Measurements from ENCODE around the gene CXCL9.
A peak's percentile ranks its signal among the peaks of the same experiment; 100 is the strongest.
"Not testable (repeated sequence)": the region's sequence is repeated elsewhere in the genome, so short reads cannot be mapped to it uniquely, and the experiment has no call there.

The CXCL9 gene

DNA sequence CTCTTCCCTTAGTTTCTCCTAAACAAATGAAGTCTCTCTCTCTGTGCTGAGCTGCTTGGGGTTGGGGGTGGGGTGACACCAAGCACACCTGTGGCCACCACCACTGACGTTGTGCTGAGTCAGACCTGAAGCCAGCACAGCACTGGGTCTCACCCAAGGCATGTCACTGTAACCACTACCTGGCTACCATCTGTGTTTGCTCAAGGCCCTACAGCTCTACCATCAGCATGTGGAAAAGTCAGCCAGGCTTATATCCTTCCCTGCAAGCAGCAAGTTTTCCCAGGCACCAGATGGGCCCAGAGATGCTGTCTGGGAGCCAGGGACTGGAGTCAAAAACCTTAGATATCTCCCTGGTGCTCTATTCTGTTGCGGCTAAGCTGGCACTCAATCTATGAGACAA is 9.1 kb upstream of the CXCL9 start:
- no peak overlapping the region for H3K4me3 ChIP-seq (ENCODE audit: low read length)
- no peak for DNase-seq (ENCODE audit: low read depth, low spot score)

DNA sequence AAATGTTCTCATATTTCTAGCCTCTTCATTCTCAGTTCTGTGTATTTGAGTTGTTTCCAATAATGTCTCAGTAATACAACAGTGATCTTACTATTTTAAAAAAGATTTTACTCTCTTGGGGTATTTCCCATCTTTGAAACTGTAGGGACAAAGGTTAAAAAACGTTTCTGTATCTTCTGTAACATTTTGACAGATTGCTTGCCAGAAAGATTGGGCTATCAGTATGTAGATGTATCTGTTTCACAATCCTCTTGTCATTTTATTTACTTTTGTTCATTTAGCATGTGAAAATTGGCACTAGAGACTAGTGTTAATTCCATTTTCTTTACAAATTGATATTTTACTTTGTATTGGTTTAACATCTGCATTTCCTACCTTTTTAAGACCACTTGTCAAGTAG is 6.2 kb upstream of the CXCL9 start:
- DNase-seq (ENCODE audit: low read depth, low spot score) = no peak
- H3K4me3 ChIP-seq (ENCODE audit: low read length) = no peak overlapping the region

DNA sequence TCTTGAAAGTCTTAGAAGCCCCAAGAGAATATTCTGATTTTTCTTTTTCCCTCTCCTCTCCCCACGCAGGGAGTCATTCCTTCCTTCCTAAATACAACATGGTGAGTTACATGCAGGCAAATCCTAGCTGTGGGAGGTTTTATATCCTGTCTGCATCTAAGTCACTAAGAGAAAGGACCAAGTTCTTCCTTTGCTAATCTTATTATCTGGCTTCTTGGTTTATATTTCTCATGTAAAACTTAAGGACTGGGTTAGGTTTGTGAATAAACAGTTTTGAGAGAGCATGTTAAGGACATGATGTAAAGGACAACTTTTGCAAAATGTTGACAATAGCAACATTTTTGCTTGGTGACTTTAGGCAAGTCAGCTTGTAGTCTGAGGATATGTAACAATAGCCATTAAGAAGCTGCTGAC is 5.1 kb upstream of the CXCL9 start:
- H3K4me3 ChIP-seq (ENCODE audit: low read length) = no peak overlapping the region
- no peak for DNase-seq (ENCODE audit: low read depth, low spot score)

DNA sequence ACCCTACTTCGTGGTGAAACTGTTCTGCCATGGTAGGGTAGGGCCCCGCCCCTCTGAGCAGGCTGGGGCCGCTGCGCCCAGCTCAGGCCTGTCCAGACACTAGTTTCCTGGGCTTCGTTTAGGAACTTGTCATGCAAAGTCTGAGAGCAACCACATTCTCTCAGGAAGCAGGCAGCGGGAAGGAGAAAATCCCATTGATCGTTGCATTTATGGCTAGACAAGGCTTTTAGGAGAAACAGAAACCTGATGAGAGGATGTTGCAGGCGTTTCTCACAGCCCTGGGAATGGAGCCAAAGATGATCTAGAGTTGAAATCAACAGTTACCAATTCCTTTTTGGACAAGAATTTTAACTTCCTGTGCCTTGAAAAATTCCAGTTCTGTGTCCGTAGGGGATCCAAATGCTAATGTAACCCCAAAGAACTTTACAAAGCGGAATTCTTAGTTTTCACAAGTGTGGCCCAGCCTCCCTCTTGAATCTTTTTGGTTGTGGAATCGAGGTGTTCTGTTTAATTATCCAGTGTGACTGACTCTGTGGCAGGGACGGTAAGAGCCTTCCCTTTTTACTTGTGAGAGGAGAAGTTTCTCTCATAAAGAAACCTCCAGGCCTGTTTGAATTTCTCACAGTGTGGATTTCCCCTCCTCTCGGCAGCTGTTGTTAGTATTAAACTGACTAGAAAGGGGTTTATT is 4.5 kb upstream of the CXCL9 start:
- DNase-seq (ENCODE audit: low read depth, low spot score) = no peak
- no peak overlapping the region for H3K4me3 ChIP-seq (ENCODE audit: low read length)

DNA sequence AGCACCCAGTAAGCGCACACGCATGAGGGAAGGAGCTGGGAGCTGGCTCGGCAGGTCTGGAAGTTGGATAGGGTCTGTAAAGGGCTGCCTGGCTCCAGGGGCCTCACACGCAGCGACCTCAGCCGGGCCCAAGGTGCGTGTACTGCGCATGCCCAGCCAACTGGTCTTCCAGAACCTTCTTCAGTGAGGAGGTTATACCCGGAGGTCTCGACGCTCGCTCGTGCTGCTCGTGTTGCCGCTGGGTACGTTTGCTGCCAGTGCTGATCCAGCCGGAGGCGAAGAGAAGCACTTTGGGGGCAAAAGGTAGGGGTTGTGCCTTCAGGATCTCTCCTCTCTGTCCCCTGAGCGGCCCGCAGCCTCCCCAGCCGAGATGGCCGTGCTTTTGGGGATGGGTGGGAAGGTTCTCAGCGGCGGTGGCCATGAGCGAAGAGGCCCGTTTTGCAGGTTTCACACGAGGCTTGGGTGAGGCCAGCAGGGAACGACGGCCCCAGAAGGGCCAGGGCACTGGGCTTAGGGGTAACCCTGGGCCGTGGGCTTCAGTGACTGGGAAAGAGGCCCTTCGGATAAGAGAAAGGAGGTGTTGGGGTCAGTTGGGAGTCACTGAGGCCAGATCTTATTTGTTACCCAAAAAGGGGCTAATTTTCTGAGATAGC is 3.8 kb upstream of the CXCL9 start:
- H3K4me3 ChIP-seq (ENCODE audit: low read length) = no peak overlapping the region
- no peak for DNase-seq (ENCODE audit: low read depth, low spot score)

DNA sequence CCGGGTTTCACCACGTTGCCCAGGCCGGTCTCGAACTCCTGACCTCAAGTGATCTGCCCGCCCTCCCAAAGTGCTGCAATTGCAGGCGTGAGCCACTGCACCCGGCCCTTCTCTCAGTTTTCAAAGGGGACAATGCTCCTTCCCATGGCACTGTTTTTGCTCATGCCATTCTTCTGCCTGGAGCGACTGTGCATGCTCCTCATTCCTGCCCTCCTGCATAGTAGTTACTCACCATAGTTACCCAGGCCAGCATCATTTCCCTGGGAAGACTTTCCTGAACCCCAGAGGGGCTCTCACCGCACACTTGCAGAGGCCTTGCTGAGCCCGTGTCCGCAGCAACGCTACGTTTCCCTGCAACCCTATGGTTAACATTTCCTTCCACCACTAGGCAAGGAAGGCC is 3.3 kb upstream of the CXCL9 start:
- H3K4me3 ChIP-seq (ENCODE audit: low read length) = no peak overlapping the region
- DNase-seq (ENCODE audit: low read depth, low spot score) = no peak

DNA sequence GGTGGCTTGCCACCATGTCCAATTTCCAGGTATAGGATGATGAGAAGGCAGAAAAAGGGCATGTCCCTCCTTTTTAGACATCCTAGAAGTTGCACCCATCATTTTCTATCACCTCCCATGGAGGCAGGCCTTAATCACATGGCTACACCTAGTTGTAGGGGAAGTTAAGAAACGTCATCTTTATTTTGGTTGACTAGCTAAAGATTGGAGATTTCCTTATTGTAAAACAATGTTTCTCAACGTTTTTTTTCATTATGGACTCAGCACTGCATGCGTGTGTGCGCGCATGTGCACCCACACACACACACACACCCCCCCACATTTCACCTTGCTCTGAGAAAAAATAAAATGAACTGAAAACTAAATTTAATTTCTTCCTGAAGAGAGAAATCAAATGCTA is 2.0 kb upstream of the CXCL9 start:
- no peak overlapping the region for H3K4me3 ChIP-seq (ENCODE audit: low read length)
- DNase-seq (ENCODE audit: low read depth, low spot score) = no peak

DNA sequence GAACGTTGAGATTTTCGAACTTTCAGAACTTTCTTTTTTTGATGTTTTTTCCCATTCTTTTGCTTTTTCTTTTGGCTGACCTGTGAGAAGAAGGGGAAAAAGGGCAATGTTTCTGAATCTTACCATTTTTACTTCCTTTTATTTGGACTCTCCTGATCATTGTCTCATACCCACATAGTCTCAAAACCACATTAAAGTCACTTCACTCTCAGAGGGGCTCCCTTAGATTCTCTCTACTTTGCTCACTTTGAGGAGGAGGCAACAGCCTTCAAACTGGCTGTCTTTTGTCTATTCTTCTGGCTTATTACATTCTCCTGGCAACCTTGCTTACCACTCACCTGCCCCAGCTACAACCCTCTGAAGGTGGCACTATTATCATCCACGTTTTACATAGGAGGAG is 3.7 kb downstream of the CXCL9 start:
- H3K4me3 ChIP-seq (ENCODE audit: low read length) = no peak overlapping the region
- DNase-seq (ENCODE audit: low read depth, low spot score) = peak; percentile 15

DNA sequence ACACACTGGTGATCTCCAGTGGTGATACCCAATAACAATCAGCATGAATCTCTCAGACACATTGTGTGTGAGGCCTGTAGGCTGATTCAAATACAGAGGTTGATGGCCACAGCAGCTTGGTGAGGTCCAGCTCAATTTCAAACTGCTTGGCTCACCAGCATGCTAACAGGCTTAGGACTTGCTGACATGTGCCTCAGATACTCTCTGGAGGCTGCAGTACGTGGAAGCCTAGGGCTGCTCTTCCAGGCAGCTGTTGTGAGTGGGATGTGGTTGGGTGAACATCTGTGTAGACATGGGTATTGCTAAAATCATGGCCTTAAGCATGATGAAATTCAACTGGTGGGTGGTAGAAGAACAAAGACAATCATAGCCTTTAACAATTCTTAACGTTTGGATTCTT is 4.3 kb downstream of the CXCL9 start:
- peak; percentile 44 for DNase-seq (ENCODE audit: low read depth, low spot score)
- H3K4me3 ChIP-seq (ENCODE audit: low read length) = no peak overlapping the region

DNA sequence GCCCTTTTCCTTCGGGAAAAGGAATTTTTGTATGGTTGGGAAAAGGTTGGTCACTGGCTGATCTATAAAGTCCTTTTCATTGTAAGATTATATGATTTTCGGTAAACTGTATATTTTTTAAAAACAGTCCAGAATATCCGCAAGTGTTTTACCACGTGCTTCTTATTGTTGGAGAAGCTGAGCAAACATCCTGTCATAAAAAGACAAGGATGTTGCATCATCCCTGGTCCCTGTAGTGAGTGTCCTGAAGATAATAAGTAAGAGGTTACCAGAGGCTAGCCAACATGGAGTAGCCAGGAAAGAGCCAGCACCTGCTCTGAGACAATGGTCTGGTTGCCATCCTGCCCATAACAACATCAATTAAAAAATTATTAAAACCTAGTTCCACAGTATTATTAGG is 5.1 kb downstream of the CXCL9 start:
- no peak for DNase-seq (ENCODE audit: low read depth, low spot score)
- H3K4me3 ChIP-seq (ENCODE audit: low read length) = no peak overlapping the region

DNA sequence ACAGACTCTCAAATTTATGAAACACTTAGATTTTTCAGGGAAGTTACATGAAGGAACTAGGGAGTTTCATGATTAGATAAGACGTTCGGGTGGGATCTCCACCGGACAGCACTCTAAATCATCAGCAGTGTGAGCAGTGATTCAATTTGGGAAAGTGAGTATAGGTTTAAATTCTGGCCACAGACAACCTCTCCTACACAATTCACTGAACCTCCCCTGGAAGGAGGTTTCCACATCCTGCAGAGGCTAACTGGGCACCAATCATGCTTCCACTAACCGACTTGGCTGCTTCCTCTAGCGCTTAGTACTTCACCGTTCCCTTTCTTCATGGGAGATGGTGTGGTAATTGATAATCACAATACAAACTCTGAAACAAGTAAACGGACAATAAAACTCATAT is 5.6 kb downstream of the CXCL9 start:
- no peak overlapping the region for H3K4me3 ChIP-seq (ENCODE audit: low read length)
- no peak for DNase-seq (ENCODE audit: low read depth, low spot score)

DNA sequence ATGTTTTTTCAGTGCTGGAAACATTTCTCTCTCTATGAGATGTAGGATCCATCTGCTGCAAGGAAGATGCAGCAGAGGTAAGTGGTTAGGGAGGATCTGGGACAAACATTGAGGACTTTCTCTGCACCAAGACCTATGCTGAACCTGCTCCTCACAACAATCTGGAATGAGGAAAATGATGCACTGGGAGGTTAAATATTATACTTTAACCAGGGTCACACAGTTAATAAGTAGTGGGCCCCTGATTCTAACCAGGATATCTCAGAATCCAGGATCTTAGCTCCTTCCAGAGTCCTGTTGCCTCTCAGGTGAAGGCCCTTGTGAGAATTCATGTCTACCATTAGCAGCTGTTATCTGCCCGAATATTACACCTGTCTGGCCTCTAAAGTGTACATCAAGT is 7.0 kb downstream of the CXCL9 start:
- no peak overlapping the region for H3K4me3 ChIP-seq (ENCODE audit: low read length)
- no peak for DNase-seq (ENCODE audit: low read depth, low spot score)

DNA sequence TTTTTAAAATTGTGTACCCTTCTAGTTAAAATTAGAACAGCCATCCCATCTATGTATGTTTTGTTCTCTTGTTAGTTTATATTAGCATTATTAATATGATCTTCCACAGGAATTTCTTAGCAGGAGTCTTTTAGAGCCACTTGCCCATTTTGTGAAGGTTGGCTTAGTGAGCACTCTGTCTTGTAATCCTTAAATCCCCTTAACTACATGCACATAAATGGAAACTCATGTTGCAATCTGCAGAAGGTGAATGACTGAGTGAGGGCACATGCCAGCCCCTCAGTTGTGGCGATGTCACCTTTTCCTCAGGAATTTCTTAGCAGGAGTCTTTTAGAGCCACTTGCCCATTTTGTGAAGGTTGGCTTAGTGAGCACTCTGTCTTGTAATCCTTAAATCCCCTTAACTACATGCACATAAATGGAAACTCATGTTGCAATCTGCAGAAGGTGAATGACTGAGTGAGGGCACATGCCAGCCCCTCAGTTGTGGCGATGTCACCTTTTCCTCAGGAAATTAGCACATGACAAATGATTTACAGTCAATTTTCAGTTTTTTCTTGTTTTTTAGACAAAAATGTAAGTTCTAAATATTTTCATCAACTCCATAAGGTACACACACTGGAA is 8.7 kb downstream of the CXCL9 start:
- H3K4me3 ChIP-seq (ENCODE audit: low read length); DNase-seq (ENCODE audit: low read depth, low spot score): not testable (repeated sequence)

DNA sequence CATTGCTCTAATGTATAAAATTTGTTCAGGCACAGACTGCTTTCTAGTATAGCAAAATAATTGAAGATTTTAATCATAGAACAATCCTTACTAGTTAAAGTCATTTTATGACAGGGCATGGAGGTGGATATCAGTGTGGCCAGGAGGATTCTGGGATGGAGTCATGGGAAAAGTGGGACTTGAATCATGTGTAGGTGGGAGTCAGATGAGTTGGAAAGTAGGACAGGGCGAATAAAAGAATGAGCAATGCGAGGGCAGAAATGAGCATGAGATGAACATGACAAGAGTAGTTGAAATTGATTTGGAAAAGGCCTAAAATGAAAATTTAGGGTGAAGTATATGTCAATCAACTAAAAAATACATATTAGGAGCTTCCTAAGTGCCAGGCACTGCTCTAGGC is 9.4 kb downstream of the CXCL9 start:
- no peak for DNase-seq (ENCODE audit: low read depth, low spot score)

DNA sequence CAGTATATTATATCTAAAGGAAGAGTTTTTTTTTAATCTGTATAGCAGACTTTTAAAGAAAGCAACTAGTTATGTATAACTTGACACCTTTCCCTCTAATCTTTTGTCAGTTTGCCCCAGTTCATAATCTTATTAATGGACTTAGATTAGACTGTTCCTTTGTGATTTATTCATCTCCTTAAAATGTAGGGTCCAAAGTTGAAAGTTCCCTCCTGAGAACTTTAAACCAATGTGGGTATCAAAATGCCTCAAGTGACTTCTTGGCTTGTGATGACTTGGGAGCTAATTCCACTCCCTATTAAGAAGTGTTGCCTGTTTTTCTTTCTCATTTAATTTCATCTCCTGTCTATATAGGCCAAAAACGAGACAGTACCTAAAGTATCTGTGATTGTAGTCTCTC is 10.2 kb downstream of the CXCL9 start:
- no peak overlapping the region for H3K4me3 ChIP-seq (ENCODE audit: low read length)
- DNase-seq (ENCODE audit: low read depth, low spot score) = no peak

More for the DNA sequence above, 9.4 kb downstream of the CXCL9 start:
- no peak overlapping the region for H3K4me3 ChIP-seq (ENCODE audit: low read length)

DNA sequence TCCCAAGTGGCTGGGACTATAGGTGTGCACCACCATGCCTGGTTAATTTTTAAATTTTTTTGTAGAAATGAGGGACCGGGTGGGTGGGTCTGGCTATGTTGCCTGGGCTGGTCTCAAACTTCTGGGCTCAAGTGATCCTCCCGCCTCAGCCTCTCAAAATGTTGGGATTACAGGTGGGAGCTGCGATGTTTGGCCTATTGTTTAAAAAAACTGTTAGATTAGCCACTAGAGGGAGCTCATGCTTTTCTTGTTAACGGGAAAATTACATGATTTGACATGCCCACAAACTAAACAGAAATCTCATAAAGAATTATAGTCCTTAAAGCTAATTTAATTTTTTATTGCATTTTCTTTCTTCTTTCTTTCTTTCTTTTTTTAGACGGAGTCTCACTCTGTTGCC is 11.6 kb downstream of the CXCL9 start:
- H3K4me3 ChIP-seq (ENCODE audit: low read length) = no peak overlapping the region
- DNase-seq (ENCODE audit: low read depth, low spot score) = peak; percentile 46

DNA sequence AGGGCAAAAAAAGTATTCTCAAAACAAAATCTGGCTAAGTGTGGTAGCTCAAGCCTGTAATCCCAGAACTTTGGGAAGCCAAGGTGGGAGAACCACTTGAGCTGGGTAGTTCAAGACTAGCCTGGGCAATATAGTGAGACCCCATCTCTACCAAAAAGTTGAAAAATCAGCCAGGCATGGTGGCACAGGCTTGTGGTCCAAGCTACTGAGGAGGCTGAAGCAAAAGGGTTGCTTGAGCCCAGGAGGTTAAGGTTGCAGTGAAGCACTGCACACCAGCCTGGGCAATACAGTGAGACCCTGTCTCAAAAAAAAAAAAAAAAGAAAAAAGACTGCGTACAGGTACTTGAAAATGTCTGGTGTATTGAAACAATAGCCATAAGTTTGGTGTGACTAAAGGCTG is 14.8 kb downstream of the CXCL9 start:
- DNase-seq (ENCODE audit: low read depth, low spot score) = no peak
- H3K4me3 ChIP-seq (ENCODE audit: low read length) = no peak overlapping the region

DNA sequence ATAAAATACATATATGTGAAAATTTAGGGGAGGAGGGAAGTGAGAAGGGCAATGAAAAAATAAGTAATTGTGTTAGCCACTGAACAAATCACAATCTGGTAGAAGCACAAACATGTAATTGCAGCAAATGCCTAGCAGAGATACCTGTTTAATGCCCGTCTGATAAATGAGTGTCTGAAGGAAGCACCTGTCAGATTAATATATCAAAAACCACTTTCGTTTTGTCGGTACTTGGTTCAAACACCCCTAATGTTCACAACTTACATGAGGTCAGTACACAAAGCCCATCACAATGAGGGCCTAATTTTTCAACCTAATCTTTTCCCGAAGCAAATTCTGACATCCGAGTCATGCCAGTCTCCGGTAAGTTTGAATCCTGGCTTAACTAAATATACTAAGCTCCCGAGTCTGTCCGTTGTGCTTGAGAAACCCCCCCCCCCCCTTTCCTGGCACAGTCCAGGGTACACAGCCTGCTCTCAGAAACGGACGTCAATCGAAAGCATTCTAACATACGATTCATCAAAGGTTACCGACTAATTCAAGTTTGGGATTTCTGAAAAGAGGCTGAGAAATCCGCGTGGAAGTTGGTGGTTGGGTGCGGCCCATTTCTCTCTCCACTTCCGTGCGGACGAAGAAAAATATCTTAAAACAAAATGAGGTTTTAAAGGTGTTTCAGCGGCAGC is 17.3 kb downstream of the CXCL9 start:
- no peak for DNase-seq (ENCODE audit: low read depth, low spot score)
- H3K4me3 ChIP-seq (ENCODE audit: low read length) = peak overlapping the region; percentile 92

DNA sequence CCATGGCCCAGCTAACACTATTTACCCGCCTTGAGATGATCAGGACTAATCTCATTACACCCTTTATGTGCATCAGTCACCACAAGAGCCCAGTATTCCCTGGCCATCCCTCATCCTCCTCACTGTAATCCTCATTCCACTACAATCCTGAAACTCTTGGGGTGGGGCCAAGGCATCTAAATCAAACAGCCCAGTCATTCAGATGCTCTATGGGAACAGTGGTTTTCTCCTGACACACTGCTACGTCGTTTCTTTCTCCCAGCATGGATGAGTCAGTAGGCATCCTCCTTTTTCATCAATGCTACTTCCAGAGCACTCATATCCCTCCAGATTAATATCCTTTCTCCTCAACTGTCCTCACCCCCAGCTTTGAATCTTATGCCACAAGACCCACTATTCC is 22.2 kb downstream of the CXCL9 start:
- no peak overlapping the region for H3K4me3 ChIP-seq (ENCODE audit: low read length)
- no peak for DNase-seq (ENCODE audit: low read depth, low spot score)

DNA sequence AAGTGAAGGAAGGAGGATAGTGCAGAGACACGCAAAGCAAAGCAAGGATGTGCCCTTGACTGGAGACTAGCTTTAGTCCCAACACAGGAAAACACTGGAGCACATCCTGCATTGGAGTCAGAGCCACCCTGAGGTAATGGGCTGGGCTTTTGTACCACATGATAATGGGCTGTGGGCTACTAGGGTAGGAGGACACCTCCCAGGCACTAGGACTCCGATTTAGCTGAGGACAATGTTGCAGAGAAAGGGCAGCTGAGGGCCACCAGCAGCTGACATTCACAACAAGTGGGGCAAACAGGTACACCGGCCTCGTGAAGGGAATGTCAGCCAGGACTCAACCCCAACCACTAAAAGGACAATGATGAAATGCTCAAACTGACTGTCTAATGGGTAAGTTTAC is 26.7 kb downstream of the CXCL9 start:
- DNase-seq (ENCODE audit: low read depth, low spot score) = no peak

More for the DNA sequence above, 26.7 kb downstream of the CXCL9 start:
- H3K4me3 ChIP-seq (ENCODE audit: low read length) = no peak overlapping the region

Data from Jurkat, Clone E6-1 (cell line).